PC-9 (cell line): ENCODE measurements around the gene SLC7A10.

Experiments
- CTCF ChIP-seq: fragments of 200-600 bp; sonication (generic); conservative IDR thresholded peaks from 2 replicates; pipeline ENCODE4 v1.6.1; 2017; ENCODE audit warnings: mixed run types, antibody characterized with exemption, mild to moderate bottlenecking, moderate library complexity
- EZH2 ChIP-seq: fragments of 200-600 bp; sonication (generic); IDR thresholded peaks from 2 replicates; pipeline ENCODE4 v1.8.0; 2017; ENCODE audit warnings: antibody characterized with exemption, low read depth

GRCh38 chr19:33256261-33256660, 30.6 kb upstream of the SLC7A10 start:
- TF ChIP-seq CTCF: no peak
- no peak for TF ChIP-seq EZH2
